HCT116 (cell line): ENCODE data around the gene TMSB10. TPM values are rescaled to one million over a fixed set of nuclear protein-coding genes. Genes with fewer than 3 reads are reported as not detected.

Source experiments
- ATAC-seq: fragments of 200-7000 bp; cut with Tn5 transposase; 2 replicates; pipeline ENCODE4 v1.9.1; 2020; ENCODE audit warnings: mild to moderate bottlenecking, moderate library complexity
- BruUV-seq: library from RNA; stranded (reverse); fragments of 400-500 nt; replicated peaks from 2 replicates; lab custom pipeline; 2021; lab: Mats Ljungman, UMichigan
- CTCF ChIA-PET: fragments of 300-600 bp; sonication (Branson Sonifier 250); formaldehyde crosslinking; loops from one replicate; lab custom pipeline; 2021; ENCODE audit warnings: antibody characterized with exemption; lab: Charles Lee
- POLR2A ChIA-PET: fragments of 300-600, 350-600 bp; sonication (Branson Sonifier 250); formaldehyde crosslinking; loops from one replicate; lab custom pipeline; 2021; ENCODE audit warnings: antibody characterized with exemption; lab: Charles Lee
- RAD21 ChIA-PET, 2 experiments: fragments of 300-600 bp; sonication (Branson Sonifier 250); formaldehyde crosslinking; loops; one replicate each; lab custom pipeline; 2023; ENCODE audit warnings: low total read pairs in 2 of 2; ENCODE audit not compliant: uncharacterized antibody in 2 of 2, unreplicated experiment in 2 of 2, low non-redundant PET in 1 of 2; lab: Charles Lee
- DNase-seq: peaks from one replicate; pipeline ENCODE4 v3.0.0-alpha.2; 2010; ENCODE audit warnings: low read depth, low spot score
- H2AFZ ChIP-seq: fragments of 200-600 bp; shearing (Covaris generic), sonication (generic); 2 replicates; pipeline ENCODE4 v1.6.1; 2017; ENCODE audit warnings: low read depth, mixed run types, mixed read lengths, antibody characterized with exemption, low read length; ENCODE audit not compliant: poor library complexity, severe bottlenecking
- H3K27ac ChIP-seq: 2 replicates; pipeline ENCODE4 v1.5.1; 2012; ENCODE audit warnings: low read depth, low read length
- H3K27me3 ChIP-seq: fragments of 200-600 bp; sonication (generic); 2 replicates; pipeline ENCODE4 v1.6.1; 2016; ENCODE audit warnings: mixed run types, low read length, mixed read lengths; ENCODE audit not compliant: insufficient read depth
- H3K36me3 ChIP-seq, 2 experiments: fragments of 200-500 bp in 1 of 2; fragments of 200-600 bp in 1 of 2; sonication (Bioruptor generic) in 1 of 2; sonication (generic) in 1 of 2; 2 replicates each; pipeline versions ENCODE4 v1.5.1 to v1.6.1; 2014 to 2016; ENCODE audit warnings: low read length in 2 of 2, inconsistent platforms in 1 of 2, mixed read lengths in 1 of 2, mixed run types in 1 of 2; ENCODE audit not compliant: insufficient read depth in 2 of 2, control insufficient read depth in 1 of 2
- H3K4me1 ChIP-seq, 2 experiments: fragments of 200-600 bp in 1 of 2; sonication (generic) in 1 of 2; 2 replicates each; pipeline versions ENCODE4 v1.5.1 to v1.6.1; 2012 to 2017; ENCODE audit warnings: low read length in 2 of 2, inconsistent platforms in 1 of 2, mild to moderate bottlenecking in 1 of 2, mixed read lengths in 1 of 2, mixed run types in 1 of 2, moderate library complexity in 1 of 2; ENCODE audit not compliant: insufficient read depth in 2 of 2, control insufficient read depth in 1 of 2
- H3K4me2 ChIP-seq: fragments of 200-600 bp; sonication (generic); 2 replicates; pipeline ENCODE4 v1.6.1; 2017; ENCODE audit warnings: mixed run types, low read length, mixed read lengths
- H3K4me3 ChIP-seq, 2 experiments: fragments of 200-600 bp in 1 of 2; sonication (generic) in 1 of 2; replicated peaks in 1 of 2; 2 replicates each; pipeline ENCODE4 v1.5.1; 2011 to 2016; ENCODE audit warnings: low read length in 2 of 2, control low read depth in 1 of 2, low read depth in 1 of 2, mild to moderate bottlenecking in 1 of 2, mixed read lengths in 1 of 2, mixed run types in 1 of 2
- H3K79me2 ChIP-seq: fragments of 200-600 bp; sonication (generic); 2 replicates; pipeline ENCODE4 v1.6.1; 2017; ENCODE audit warnings: mild to moderate bottlenecking, mixed run types, low read length, moderate library complexity, mixed read lengths; ENCODE audit not compliant: insufficient read depth
- H3K9ac ChIP-seq: fragments of 200-600 bp; sonication (generic); 2 replicates; pipeline ENCODE4 v1.6.1; 2016; ENCODE audit warnings: low read length, mixed read lengths
- H3K9me2 ChIP-seq: fragments of 200-600 bp; sonication (generic), shearing (Covaris generic); 2 replicates; pipeline ENCODE4 v1.6.1; 2017; ENCODE audit warnings: mixed run types, mild to moderate bottlenecking, moderate library complexity; ENCODE audit not compliant: insufficient read depth
- H3K9me3 ChIP-seq, 2 experiments: fragments of 200-500 bp in 1 of 2; fragments of 200-600 bp in 1 of 2; sonication (Bioruptor generic) in 1 of 2; sonication (generic) in 1 of 2; 2 replicates each; pipeline ENCODE4 v1.6.1; 2014 to 2017; ENCODE audit warnings: low read length in 2 of 2, mixed read lengths in 2 of 2, inconsistent platforms in 1 of 2, low read depth in 1 of 2, mild to moderate bottlenecking in 1 of 2, mixed run types in 1 of 2, moderate library complexity in 1 of 2; ENCODE audit not compliant: control insufficient read depth in 1 of 2, insufficient read depth in 1 of 2
- H4K20me1 ChIP-seq: fragments of 200-600 bp; sonication (generic), shearing (Covaris generic); 2 replicates; pipeline ENCODE4 v1.6.1; 2017; ENCODE audit warnings: mixed run types, mild to moderate bottlenecking, moderate library complexity; ENCODE audit not compliant: insufficient read depth
- CEBPB ChIP-seq: IDR thresholded peaks from 2 replicates; pipeline ENCODE4 v1.6.1; 2012; ENCODE audit warnings: low read depth
- EGR1 ChIP-seq: IDR thresholded peaks from 2 replicates; pipeline ENCODE4 v1.6.1; 2012; ENCODE audit warnings: low read depth
- ELF1 ChIP-seq: IDR thresholded peaks from 2 replicates; pipeline ENCODE4 v1.6.1; 2012; ENCODE audit warnings: low read depth, borderline replicate concordance
- EZH2 ChIP-seq: fragments of 200-600 bp; sonication (generic); IDR thresholded peaks from 2 replicates; pipeline ENCODE4 v1.6.1; 2017; ENCODE audit warnings: antibody characterized with exemption, mixed run types
- EZH2phosphoT487 ChIP-seq: fragments of 200-600 bp; IDR thresholded peaks from 2 replicates; pipeline ENCODE4 v1.6.1; 2018; ENCODE audit warnings: antibody characterized with exemption, borderline replicate concordance
- FOSL1 ChIP-seq: IDR thresholded peaks from 2 replicates; pipeline ENCODE4 v1.6.1; 2012; ENCODE audit warnings: low read depth
- JUND ChIP-seq: IDR thresholded peaks from 2 replicates; pipeline ENCODE4 v1.6.1; 2012
- SIN3A ChIP-seq: IDR thresholded peaks from 2 replicates; pipeline ENCODE4 v1.6.1; 2012; ENCODE audit warnings: low read depth
- TCF7L2 ChIP-seq: IDR thresholded peaks from 2 replicates; pipeline ENCODE4 v1.7.0; 2011; ENCODE audit warnings: borderline replicate concordance, inconsistent platforms; ENCODE audit not compliant: insufficient read depth, insufficient read length; ENCODE audit errors: extremely low read depth
- YY1 ChIP-seq: IDR thresholded peaks from 2 replicates; pipeline ENCODE4 v1.6.1; 2011; ENCODE audit warnings: low read length, low read depth, moderate library complexity, mild to moderate bottlenecking; ENCODE audit not compliant: insufficient replicate concordance; ENCODE audit errors: extremely low read depth
- ZBTB33 ChIP-seq: IDR thresholded peaks from 2 replicates; pipeline ENCODE4 v1.6.1; 2011; ENCODE audit warnings: mild to moderate bottlenecking, low read length, moderate library complexity; ENCODE audit not compliant: insufficient replicate concordance; ENCODE audit errors: extremely low read depth
- ZFX ChIP-seq: fragments of 450-650 bp; IDR thresholded peaks from 2 replicates; pipeline ENCODE4 v1.6.1; 2017
- intact Hi-C: fragments of 100-400 bp; cut with micrococcal nuclease; formaldehyde crosslinking; loops from 2 replicates; pipeline ENCODE4 v1.10.0; 2022
- total RNA-seq: library from RNA; stranded (reverse); gene quantifications from one replicate; pipeline ENCODE4 v1.2.1, GENCODE V29; 2021; ENCODE audit not compliant: unreplicated experiment
- TF ChIP-seq, protein P1 (sequence below), 3 experiments: fragments of 200-600 bp in 1 of 3; sonication (generic) in 1 of 3; IDR thresholded peaks in 2 of 3; conservative IDR thresholded peaks in 1 of 3; 2 replicates each; pipeline ENCODE4 v1.5.1; 2012 to 2017; ENCODE audit warnings: low read depth in 2 of 3, low read length in 2 of 3, antibody characterized with exemption in 1 of 3, borderline replicate concordance in 1 of 3, control low read depth in 1 of 3, mild to moderate bottlenecking in 1 of 3, mixed read lengths in 1 of 3, mixed run types in 1 of 3, moderate library complexity in 1 of 3; ENCODE audit not compliant: insufficient read depth in 1 of 3

TMSB10 gene
- total RNA-seq, 1 experiment from 2014 or later: 2,677 TPM

- Histone ChIP-seq H3K9me3 (no peaks in the 10 kb centered on the region), H3K9me2 (no peaks in the 10 kb centered on the region), H3K4me1 (peaks cover 6 to 43% of the 10 kb centered on the region in 2 experiments; a peak in 3 of 4 replicates), H4K20me1 (no peaks in the 10 kb centered on the region), H2AFZ (no peak overlapping the region), H3K9ac (peak overlapping the region; percentile 88), H3K79me2 (no peaks in the 10 kb centered on the region), H3K27ac (peak overlapping the region; percentile 73; the same call in 1 of the 2 replicates), H3K36me3 (no peaks in the 10 kb centered on the region), H3K27me3 (no peaks in the 10 kb centered on the region), H3K4me3 (peak overlapping the region; percentile 54 to 74; a peak in 3 of 4 replicates), H3K4me2 (peak overlapping the region; percentile 100)
- no peak for TF ChIP-seq ZFX
- TF ChIP-seq ZBTB33: no peak
- no peak for TF ChIP-seq TCF7L2
- TF ChIP-seq JUND: no peak
- ChIA-PET CTCF (interaction anchor here (2.2 kb wide), 1 partner anchor 45 kb away, joined by 18 read pairs; no protein-coding TSS in a partner anchor), RAD21 (no interaction called here), POLR2A (no interaction called here)
- intact Hi-C loops: loop anchor here (1.0 to 5.0 kb wide), 2 partner anchors 295 to 371 kb away; no protein-coding TSS in a partner anchor
- ATAC-seq: no peak
- no TSS peak for BruUV-seq
- DNase-seq: no peak
These were observed 21.8 kb downstream of the TMSB10 start for GRCh38 chr2:84927275-84927627.

DNA sequence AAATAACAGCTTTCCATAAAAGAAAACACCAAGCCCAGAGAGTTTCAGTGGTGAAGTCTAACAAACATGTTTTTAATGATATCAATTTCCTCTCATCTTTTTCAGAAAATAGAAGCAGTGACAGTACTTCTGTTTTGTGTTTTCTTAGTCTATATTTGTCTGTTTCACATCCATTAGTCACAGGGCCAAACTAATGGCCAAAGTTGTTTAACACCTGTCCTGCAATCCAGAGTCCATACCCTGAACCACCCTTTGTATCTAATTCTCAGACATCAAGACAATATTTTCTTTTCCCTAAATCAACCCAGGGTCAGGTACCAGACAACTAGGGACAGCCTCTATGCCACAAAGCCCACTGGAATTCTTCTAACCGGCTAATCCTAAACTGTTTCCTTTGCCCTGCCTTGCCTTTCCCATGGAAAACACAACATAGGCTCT, 25.9 kb downstream of the TMSB10 start:
- ChIA-PET CTCF (no interaction called here), RAD21 (no interaction called here), POLR2A (interaction anchor here (1.2 kb wide), 1 partner anchor 27 kb away, joined by 3 read pairs; no protein-coding TSS in a partner anchor)
- no peak overlapping the region for H3K27ac ChIP-seq
- no peak for ATAC-seq
- no peak for DNase-seq
- no peaks in the 10 kb centered on the region for H4K20me1 ChIP-seq
- H3K4me2 ChIP-seq: no peak overlapping the region
- no peaks in the 10 kb centered on the region for H3K36me3 ChIP-seq
- H3K9me2 ChIP-seq: no peaks in the 10 kb centered on the region
- peaks cover 0 to 30% of the 10 kb centered on the region in 2 experiments; a peak in 2 of 4 replicates for H3K4me1 ChIP-seq
- no peak overlapping the region for H2AFZ ChIP-seq
- no peaks in the 10 kb centered on the region for H3K79me2 ChIP-seq
- no peaks in the 10 kb centered on the region for H3K27me3 ChIP-seq
- TF ChIP-seq EGR1: no peak
- TF ChIP-seq YY1: no peak
- TF ChIP-seq CEBPB: no peak
- no peak for TF ChIP-seq EZH2phosphoT487
- TF ChIP-seq ELF1: no peak
- TF ChIP-seq, protein P1, sequence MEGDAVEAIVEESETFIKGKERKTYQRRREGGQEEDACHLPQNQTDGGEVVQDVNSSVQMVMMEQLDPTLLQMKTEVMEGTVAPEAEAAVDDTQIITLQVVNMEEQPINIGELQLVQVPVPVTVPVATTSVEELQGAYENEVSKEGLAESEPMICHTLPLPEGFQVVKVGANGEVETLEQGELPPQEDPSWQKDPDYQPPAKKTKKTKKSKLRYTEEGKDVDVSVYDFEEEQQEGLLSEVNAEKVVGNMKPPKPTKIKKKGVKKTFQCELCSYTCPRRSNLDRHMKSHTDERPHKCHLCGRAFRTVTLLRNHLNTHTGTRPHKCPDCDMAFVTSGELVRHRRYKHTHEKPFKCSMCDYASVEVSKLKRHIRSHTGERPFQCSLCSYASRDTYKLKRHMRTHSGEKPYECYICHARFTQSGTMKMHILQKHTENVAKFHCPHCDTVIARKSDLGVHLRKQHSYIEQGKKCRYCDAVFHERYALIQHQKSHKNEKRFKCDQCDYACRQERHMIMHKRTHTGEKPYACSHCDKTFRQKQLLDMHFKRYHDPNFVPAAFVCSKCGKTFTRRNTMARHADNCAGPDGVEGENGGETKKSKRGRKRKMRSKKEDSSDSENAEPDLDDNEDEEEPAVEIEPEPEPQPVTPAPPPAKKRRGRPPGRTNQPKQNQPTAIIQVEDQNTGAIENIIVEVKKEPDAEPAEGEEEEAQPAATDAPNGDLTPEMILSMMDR (IDR thresholded peaks at IDR 0.05 in 2 of 3, conservative IDR thresholded peaks at IDR 0.05 in 1 of 3; ENCODE audit: borderline replicate concordance in 1 of 3, insufficient read depth in 1 of 3, low read depth in 2 of 3, low read length in 2 of 3): no peak
- no peak for TF ChIP-seq FOSL1
- no peak for TF ChIP-seq ZBTB33
- TF ChIP-seq EZH2: no peak
- no peak for TF ChIP-seq SIN3A
- BruUV-seq: no TSS peak
- H3K9ac ChIP-seq: no peak overlapping the region
- no peaks in the 10 kb centered on the region for H3K9me3 ChIP-seq
- no peak overlapping the region for H3K4me3 ChIP-seq
- intact Hi-C loops: no loop called here
